ENCODE data around the gene GALNT10.

GRCh38 chr5:154315196-154315595 lies 124.7 kb downstream of the GALNT10 start:
- TF ChIP-seq, protein P1, sequence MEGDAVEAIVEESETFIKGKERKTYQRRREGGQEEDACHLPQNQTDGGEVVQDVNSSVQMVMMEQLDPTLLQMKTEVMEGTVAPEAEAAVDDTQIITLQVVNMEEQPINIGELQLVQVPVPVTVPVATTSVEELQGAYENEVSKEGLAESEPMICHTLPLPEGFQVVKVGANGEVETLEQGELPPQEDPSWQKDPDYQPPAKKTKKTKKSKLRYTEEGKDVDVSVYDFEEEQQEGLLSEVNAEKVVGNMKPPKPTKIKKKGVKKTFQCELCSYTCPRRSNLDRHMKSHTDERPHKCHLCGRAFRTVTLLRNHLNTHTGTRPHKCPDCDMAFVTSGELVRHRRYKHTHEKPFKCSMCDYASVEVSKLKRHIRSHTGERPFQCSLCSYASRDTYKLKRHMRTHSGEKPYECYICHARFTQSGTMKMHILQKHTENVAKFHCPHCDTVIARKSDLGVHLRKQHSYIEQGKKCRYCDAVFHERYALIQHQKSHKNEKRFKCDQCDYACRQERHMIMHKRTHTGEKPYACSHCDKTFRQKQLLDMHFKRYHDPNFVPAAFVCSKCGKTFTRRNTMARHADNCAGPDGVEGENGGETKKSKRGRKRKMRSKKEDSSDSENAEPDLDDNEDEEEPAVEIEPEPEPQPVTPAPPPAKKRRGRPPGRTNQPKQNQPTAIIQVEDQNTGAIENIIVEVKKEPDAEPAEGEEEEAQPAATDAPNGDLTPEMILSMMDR (IDR thresholded peaks at IDR 0.05) = no peak
- TF ChIP-seq POLR2A (IDR thresholded peaks at IDR 0.05) = no peak
